Stomach (tissue), 4 donors: ENCODE results near the gene ALDOA.

ENCODE experiments used
- CTCF ChIP-seq, 7 experiments: fragments of 450-650 bp in 4 of 7; fragments of 200-600 bp in 3 of 7; sonication (generic) in 3 of 7; IDR thresholded peaks; one replicate each; pipeline ENCODE4 v1.5.1; 2016 to 2019; ENCODE audit warnings: antibody characterized with exemption in 7 of 7, control low read depth in 2 of 7, mild to moderate bottlenecking in 1 of 7
- POLR2A ChIP-seq, 4 donors: fragments of 450-650 bp; IDR thresholded peaks; one replicate each; pipeline ENCODE4 v1.6.1; 2016; ENCODE audit warnings: antibody characterized with exemption in 4 of 4, control low read depth in 2 of 4, mild to moderate bottlenecking in 1 of 4, moderate library complexity in 1 of 4

- no peak for TF ChIP-seq POLR2A (IDR thresholded peaks at IDR 0.05)
- TF ChIP-seq CTCF (IDR thresholded peaks at IDR 0.05), result no peak
Observed at GRCh38 chr16:30049871-30050270, 15.7 kb upstream of the ALDOA start.
